GM12801 (cell line): ENCODE data around the gene THSD7B.

Experiments
- CTCF ChIP-seq: IDR thresholded peaks from one replicate; pipeline ENCODE4 v1.5.1; 2011; ENCODE audit warnings: control low read depth; ENCODE audit not compliant: insufficient read length; ENCODE audit errors: extremely low read depth

Gene THSD7B

GRCh38 chr2:137659616-137660015 lies 894.3 kb downstream of the THSD7B start:
- TF ChIP-seq CTCF: no peak

GRCh38 chr2:137670111-137670510 lies 904.8 kb downstream of the THSD7B start:
- no peak for TF ChIP-seq CTCF

DNA sequence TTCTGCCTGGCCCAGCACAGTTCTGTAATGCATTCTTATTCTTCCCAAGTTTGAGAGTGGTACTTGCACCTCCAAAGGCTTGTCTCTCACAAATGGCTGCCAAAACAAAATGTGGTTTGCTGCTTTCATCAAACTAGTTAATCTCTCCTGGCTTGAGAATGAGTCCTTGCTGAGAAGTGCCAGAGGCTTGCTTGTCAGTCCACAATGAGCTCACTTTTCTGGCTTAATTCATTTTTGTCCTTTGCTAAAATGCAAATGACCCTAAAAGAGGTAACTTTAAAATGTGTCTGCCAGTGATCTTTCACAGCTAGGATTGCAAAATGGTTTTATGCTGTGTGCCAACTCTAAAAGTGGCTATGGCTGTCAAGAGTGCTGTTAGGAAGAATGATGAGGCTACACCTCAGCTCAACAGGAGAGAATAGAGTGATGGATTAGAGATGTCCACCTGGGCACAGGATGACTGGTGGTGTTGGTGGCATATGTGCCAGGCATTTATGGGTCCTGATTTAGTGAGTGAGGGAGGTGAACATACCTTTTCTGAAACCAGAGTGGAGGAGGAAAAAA lies 907.7 kb downstream of the THSD7B start:
- no peak for TF ChIP-seq CTCF

DNA sequence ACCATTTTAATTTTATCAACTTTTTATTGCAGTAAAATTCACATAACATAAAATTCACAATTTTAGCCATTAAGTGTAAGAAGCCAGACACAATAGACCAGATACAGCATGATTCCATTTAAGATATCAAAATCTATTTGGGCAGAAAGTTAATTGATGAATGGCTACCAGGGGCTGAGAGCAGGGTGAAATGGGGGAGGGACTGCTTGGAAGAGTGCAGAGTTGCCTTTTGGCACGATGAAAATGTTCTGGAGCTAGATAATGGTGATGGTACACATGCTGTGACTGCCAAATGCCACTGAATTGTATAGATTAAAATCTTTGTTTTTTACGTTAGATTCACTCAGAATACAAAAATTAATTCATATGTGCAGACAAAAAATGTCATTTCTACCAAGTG lies 909.6 kb downstream of the THSD7B start:
- TF ChIP-seq CTCF: no peak

DNA sequence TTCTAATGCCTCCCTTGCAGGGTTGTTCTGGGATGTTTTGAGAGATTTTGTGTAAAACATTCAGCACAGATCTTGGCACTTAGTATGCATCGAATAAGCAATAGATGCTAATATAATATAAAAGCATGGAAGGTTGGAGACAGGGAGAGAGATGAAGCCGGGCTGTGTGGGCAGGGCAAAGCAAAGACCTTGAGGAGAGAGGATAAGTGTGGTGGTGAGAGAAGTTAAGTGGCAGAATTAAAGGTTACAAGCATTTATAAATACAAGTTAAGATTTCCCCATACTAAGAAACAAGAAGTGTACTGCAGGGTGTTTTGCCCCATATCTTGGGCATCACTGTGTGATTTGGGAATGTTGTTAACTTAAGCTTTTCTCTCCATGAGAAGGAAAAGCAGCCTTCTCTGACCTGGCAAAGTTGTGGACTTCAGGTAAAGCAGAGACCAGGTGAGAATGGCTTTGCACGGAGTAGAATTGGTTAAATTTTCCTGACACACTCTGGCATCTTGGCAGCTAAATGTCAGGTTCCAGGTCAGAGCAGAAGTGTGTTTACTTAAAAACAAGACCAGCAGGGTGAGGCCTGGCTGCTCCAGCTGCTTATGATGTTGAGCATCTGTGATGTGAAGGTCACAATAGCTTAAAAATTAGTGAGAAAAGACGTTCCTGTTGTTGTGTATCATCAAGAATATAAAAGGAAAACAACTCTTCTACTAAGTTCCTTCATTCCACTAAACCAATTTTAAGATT lies 910.4 kb downstream of the THSD7B start:
- no peak for TF ChIP-seq CTCF

DNA sequence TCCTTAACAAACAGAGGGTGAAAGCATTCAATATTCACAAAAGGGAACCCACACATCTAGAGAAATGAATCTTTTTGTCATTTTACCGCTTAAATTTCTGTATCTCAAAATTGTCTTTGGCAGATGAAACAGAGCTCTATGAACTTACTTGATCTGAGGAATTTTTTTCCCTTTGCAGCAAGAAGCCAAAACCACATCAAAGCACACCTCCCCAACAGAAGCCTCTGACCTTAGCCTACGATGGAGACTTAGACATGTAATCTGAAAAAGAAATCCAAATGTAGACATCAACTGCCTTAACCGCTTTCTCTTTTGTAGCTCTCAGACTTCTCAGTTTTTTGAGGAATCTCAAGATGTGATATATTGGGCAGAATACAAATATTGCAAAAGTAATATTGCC lies 911.0 kb downstream of the THSD7B start:
- no peak for TF ChIP-seq CTCF

DNA sequence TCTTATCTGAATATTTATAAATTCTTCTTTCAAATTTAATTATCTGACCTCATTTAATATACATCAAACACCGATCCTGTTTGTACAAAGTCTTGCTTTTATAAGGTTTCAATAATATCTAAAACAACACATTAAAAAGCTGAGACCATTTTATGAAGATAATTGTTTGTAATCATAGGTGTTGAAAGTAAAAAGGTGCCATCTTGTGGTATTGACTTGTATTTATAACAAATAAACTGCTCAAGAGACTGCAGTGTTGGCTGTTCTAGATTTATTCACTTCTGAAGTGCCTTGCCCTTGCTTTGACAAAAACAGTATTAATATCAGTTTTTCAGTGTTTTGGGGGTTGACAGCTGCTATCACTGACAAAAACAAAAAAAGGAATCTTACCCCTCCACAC lies 912.1 kb downstream of the THSD7B start:
- TF ChIP-seq CTCF: no peak
